ENCODE results near the gene SMOC1. TPM values are rescaled to one million over a fixed set of nuclear protein-coding genes. Genes with fewer than 3 reads are reported as not detected.

The SMOC1 gene
- total RNA-seq, 1 experiment from 2014 or later, result 0.46 TPM

- no TSS peak for BruUV-seq (replicated peaks)
- peaks cover 2% of the 10 kb centered on the region; the same call in 1 of the 2 replicates for H3K27me3 ChIP-seq (ENCODE audit: control insufficient read depth, insufficient read depth, low read length)
- H3K27ac ChIP-seq (ENCODE audit: low read length), result no peak overlapping the region
- ATAC-seq, result no peak
- intact Hi-C loops (cut with micrococcal nuclease; ENCODE audit: unreplicated experiment) (no loop called here), in situ Hi-C loops (cut with HindIII; ENCODE audit: low pct_unique_long_range_greater_than_20kb, low sequenced_read_pairs) (no loop called here)
- no peaks in the 10 kb centered on the region for H3K36me3 ChIP-seq (ENCODE audit: control insufficient read depth, insufficient read depth, low read length)
- no peaks in the 10 kb centered on the region for H3K4me1 ChIP-seq (ENCODE audit: control insufficient read depth, insufficient read depth, low read length)
- H3K4me3 ChIP-seq (ENCODE audit: low read depth in 2 of 2, low read length in 2 of 2), result no peak overlapping the region
- ChIA-PET CTCF (interaction anchor here (0.5 kb wide), 1 partner anchor 516 kb away, joined by 7 read pairs; no protein-coding TSS in a partner anchor), POLR2A (interaction anchor here (0.5 kb wide), 1 partner anchor 184 kb away, joined by 9 read pairs; no protein-coding TSS in a partner anchor)
- no peaks in the 10 kb centered on the region for H3K9me3 ChIP-seq (ENCODE audit: control insufficient read depth, insufficient read depth, low read depth, low read length)
- no peak for DNase-seq (ENCODE audit: low read depth, low spot score)
- TF ChIP-seq CTCF (IDR thresholded peaks at IDR 0.05), result no peak
- no peak for TF ChIP-seq POLR2AphosphoS5 (IDR thresholded peaks at IDR 0.05; ENCODE audit: low read depth, low read length)
- TF ChIP-seq SIN3A (IDR thresholded peaks at IDR 0.05; ENCODE audit: borderline replicate concordance, insufficient read depth, low read depth, low read length), result no peak
- TF ChIP-seq REST (IDR thresholded peaks at IDR 0.05; ENCODE audit: insufficient read depth in 1 of 2, low read depth in 2 of 2, low read length in 1 of 2), result no peak
- no peak for TF ChIP-seq TCF7L2 (IDR thresholded peaks at IDR 0.05; ENCODE audit: low read depth, low read length)
Observed at GRCh38 chr14:70019695-70020094, 140.5 kb downstream of the SMOC1 start.

GRCh38 chr14:70020352-70021170 is 141.3 kb downstream of the SMOC1 start:
- H3K9me3 ChIP-seq (ENCODE audit: control insufficient read depth, insufficient read depth, low read depth, low read length), result no peaks in the 10 kb centered on the region
- DNase-seq (ENCODE audit: low read depth, low spot score) (no peak), ATAC-seq (no peak)
- intact Hi-C loops (cut with micrococcal nuclease; ENCODE audit: unreplicated experiment) (no loop called here), in situ Hi-C loops (cut with HindIII; ENCODE audit: low pct_unique_long_range_greater_than_20kb, low sequenced_read_pairs) (no loop called here)
- no peaks in the 10 kb centered on the region for H3K4me1 ChIP-seq (ENCODE audit: control insufficient read depth, insufficient read depth, low read length)
- no peak for TF ChIP-seq POLR2AphosphoS5 (IDR thresholded peaks at IDR 0.05; ENCODE audit: low read depth, low read length)
- TF ChIP-seq CTCF (IDR thresholded peaks at IDR 0.05), result no peak
- TF ChIP-seq TCF7L2 (IDR thresholded peaks at IDR 0.05; ENCODE audit: low read depth, low read length), result no peak
- TF ChIP-seq REST (IDR thresholded peaks at IDR 0.05; ENCODE audit: insufficient read depth in 1 of 2, low read depth in 2 of 2, low read length in 1 of 2), result no peak
- no peak for TF ChIP-seq SIN3A (IDR thresholded peaks at IDR 0.05; ENCODE audit: borderline replicate concordance, insufficient read depth, low read depth, low read length)
- no peak overlapping the region for H3K27ac ChIP-seq (ENCODE audit: low read length)
- H3K27me3 ChIP-seq (ENCODE audit: control insufficient read depth, insufficient read depth, low read length), result peaks cover 2% of the 10 kb centered on the region; the same call in 1 of the 2 replicates
- BruUV-seq (replicated peaks), result no TSS peak
- no peaks in the 10 kb centered on the region for H3K36me3 ChIP-seq (ENCODE audit: control insufficient read depth, insufficient read depth, low read length)
- H3K4me3 ChIP-seq (ENCODE audit: low read depth in 2 of 2, low read length in 2 of 2), result no peak overlapping the region
- POLR2A ChIA-PET, result interaction anchor here (0.5 kb wide), 1 partner anchor 185 kb away, joined by 9 read pairs; no protein-coding TSS in a partner anchor
- CTCF ChIA-PET, result interaction anchor here (0.5 to 0.6 kb wide), 2 partner anchors 202 to 517 kb away, joined by 7 read pairs; no protein-coding TSS in a partner anchor

Data from Panc1 (cell line).